Measurements from ENCODE around the gene PFKP.

PFKP gene

DNA sequence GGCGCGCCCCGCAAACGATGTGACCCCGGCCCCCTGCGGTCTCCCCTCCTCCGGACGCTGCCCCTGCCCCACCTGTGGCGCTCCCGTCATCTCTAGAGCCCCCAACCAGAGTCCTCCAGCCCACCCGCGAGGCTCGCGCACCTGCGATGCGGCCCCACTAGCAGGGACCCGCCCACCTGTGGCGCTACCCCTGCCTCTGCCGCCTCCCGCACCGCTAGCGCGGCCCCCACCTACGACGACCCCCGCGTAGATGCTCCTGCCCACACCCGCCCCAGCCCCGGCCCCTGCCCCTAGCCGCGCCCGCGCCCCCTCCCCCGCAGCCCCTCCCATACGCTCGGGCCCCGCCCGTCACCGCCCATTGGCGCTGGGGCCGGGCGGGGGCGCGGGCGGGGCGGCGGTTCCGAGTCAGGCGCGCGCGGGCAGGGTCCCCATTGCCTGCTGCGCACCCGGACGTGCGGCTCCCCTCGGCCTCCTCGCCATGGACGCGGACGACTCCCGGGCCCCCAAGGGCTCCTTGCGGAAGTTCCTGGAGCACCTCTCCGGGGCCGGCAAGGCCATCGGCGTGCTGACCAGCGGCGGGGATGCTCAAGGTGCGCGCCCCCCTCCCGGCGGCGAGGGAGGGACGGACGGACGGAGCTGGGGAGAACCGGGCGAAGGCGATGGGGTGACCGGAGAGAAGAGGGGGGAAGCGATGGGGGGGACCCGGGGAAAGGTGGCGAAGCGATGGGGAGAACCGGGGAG, at the start of gene PFKP:
Gene PFKP, plus strand, starts transcription at position 431 of the 741 bp plus-strand sequence. Its CDS starts 48 bp downstream, at position 479.
- in situ Hi-C loops (cut with HindIII; ENCODE audit: low sequenced_read_pairs), result no loop called here

- in situ Hi-C loops (cut with HindIII; ENCODE audit: low sequenced_read_pairs), result no loop called here
Measured at GRCh38 chr10:3018247-3018646, 49.1 kb upstream of the PFKP start.

DNA sequence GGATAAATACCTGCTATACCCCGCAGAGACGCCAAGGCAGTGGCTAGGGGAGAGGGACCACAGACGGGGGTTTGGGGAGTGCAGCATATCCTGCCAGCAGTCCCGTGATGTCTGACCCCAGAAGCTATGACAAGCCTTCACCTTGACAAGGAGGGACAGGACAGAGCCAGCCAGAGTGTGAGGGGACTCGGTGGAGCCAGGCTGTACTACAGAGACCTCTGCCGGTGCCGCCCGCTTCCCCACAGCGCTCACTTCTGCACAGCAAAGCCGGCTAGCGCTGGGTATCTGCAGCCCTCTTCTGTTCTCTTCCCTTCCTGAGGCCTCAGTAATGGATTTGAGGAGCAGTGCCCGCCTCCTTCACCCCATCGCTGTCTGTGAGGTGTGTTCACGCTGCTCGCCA, 47.0 kb upstream of the PFKP start:
- in situ Hi-C loops (cut with HindIII; ENCODE audit: low sequenced_read_pairs), result no loop called here

DNA sequence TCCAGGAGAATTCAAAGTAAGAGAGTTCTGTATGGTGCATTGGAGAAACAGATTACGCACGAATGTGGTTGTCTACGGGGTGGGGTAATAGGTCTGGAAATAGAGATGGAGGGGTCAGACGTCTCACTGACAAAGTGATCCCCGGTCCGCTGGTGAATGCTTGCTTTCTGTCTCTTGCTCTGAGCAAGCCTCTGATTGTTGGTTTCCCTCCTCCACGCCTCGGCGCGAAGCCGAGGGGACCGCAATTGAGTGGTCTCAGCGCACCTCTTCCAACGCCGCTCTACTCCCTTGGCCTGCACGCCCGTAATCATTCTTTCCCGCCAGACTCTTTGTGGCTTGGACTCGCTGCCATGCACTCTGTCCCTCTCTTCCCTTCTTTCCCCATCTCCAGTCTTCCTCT, 46.5 kb upstream of the PFKP start:
- in situ Hi-C loops (cut with HindIII; ENCODE audit: low sequenced_read_pairs), result no loop called here

GRCh38 chr10:3022027-3022426, 45.3 kb upstream of the PFKP start:
- in situ Hi-C loops (cut with HindIII; ENCODE audit: low sequenced_read_pairs), result no loop called here

DNA sequence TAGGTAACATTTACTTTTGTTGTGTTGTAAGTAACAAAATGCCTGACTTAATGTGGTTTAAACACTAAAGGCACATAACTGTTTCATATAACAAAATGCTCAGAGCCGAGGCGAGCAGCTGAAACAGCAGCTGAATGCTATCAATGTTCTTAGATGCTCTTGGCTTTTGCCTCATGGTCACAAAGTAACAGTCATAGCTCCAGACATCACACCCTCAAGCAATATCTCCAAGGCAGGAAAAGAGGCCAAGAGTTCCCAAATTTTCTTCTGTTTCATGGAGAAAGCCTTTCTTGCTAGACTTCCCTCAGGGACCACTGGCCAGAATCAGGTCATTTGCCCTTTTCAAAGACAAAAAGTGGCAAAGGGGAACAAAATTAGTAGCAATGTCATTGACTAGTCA, 43.5 kb upstream of the PFKP start:
- in situ Hi-C loops (cut with HindIII; ENCODE audit: low sequenced_read_pairs), result no loop called here

- in situ Hi-C loops (cut with HindIII; ENCODE audit: low sequenced_read_pairs), result no loop called here
Measured at GRCh38 chr10:3025026-3025683, 42.2 kb upstream of the PFKP start.

DNA sequence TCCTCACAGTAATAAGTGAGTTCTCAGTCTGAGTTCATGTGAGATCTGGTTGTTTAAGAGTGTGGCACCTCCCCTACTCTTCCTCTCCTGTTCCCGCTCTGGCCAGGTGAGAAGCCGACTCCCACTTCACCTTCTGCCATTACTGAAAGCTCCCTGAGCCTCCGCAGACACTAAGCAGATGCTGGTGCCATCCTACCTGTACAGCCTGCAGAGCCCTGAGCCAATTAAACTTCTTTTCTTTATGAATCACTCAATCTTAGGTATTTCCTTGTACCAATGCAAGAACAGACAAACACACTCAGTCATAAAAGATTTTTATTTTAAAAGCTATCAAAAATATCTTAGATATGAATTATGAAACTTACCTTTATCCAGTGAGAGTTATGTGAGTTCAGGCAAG, 39.5 kb upstream of the PFKP start:
- in situ Hi-C loops (cut with HindIII; ENCODE audit: low sequenced_read_pairs), result no loop called here

GRCh38 chr10:3028441-3028840, 38.9 kb upstream of the PFKP start:
- in situ Hi-C loops (cut with HindIII; ENCODE audit: low sequenced_read_pairs), result no loop called here

DNA sequence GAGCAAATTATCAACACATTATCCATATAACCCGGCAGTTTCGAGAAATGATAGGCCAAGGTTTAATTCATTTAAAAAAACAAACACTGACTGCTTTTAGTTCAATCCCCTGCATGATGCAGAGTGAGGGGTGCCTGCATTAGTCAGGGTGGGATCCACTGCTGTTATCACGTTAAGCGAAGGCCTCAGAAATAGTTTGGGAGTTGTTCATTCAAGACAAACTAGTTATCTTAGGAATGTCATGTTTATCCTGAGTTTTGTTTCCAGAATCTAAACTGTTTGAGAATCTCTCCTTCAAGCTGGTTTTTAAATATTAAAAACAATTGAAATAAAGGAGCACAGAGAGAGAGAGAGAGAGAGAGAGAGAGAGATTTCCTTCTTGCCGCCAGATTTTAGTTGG, 36.6 kb upstream of the PFKP start:
- in situ Hi-C loops (cut with HindIII; ENCODE audit: low sequenced_read_pairs), result no loop called here

DNA sequence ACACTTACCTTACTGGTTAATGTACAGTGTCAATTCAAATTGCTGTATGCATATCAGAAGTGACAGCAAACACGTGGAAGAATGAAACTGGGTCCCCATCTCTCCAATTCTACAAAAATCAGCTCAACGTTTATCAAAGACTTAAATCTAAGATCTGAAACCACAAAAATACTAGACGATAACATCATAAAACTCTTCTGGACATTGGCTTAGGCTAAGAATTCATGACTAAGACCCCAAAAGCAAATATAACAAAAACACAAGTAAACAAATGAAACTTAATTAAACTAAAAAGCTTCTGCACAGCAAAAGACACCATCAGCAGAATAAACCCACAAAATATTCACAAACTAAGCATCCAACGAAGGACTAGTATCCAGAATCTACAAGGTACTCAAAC, 35.9 kb upstream of the PFKP start:
- in situ Hi-C loops (cut with HindIII; ENCODE audit: low sequenced_read_pairs), result no loop called here

DNA sequence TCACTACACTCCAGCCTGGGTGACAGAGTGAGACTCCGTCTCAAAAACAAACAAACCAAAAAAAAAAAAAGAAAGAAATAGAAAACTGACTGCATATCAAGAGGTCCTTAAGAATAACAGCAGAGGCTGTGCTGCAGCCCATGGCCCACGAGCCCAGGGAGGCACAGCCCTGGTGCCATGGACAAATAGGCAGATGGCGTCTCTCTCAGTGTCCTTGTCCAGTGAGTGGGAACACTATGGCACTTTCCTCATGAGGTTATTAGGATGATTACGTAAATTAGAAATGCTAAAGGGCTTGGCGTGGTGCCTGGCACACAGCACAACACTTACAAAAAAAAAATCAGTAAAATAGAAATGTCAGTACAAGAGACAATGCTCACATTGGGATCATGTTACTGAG, 33.4 kb upstream of the PFKP start:
- in situ Hi-C loops (cut with HindIII; ENCODE audit: low sequenced_read_pairs), result no loop called here

DNA sequence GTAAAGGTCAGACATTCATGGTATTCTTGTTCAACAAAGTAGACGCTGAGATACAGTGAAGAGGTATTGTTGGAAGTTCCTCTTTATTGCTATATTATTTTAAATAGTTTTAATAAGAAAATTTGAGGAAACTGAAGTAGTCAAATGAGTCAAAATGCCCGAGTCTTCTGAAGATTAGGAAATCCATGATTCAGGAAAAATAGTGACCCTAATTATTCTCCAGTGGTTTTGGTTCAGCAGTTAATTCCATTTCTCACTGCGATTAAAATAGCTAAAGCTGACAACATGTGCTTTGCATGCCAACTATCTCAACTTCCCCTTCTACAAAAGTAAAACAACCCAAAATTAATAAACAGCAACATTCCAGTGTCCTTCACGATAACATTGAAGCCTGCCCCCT, 32.7 kb upstream of the PFKP start:
- in situ Hi-C loops (cut with HindIII; ENCODE audit: low sequenced_read_pairs), result no loop called here

- in situ Hi-C loops (cut with HindIII; ENCODE audit: low sequenced_read_pairs), result no loop called here
Measured at GRCh38 chr10:3036155-3037021, 31.0 kb upstream of the PFKP start.

GRCh38 chr10:3037182-3037581, 30.2 kb upstream of the PFKP start:
- in situ Hi-C loops (cut with HindIII; ENCODE audit: low sequenced_read_pairs), result no loop called here

GRCh38 chr10:3040069-3040468, 27.3 kb upstream of the PFKP start:
- in situ Hi-C loops (cut with HindIII; ENCODE audit: low sequenced_read_pairs), result no loop called here

DNA sequence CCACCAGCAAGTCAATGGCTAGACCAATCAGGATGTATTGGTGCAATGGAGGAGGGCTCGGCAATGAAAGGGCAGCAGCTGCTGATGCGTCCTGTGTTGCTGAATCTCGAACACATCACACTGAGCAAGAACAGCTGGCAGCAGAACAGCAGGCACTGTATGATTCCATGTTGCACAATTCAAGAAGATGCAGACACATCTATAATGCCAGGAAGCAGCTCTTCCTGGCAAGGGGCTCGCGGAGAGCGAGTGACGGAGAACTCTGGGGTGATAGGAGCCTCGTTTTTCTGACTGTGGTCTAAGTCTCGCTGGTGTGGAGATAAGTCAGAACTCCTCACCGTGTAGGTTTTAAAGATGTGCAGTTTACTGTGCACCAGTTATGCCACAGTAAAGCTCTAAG, 24.8 kb upstream of the PFKP start:
- in situ Hi-C loops (cut with HindIII; ENCODE audit: low sequenced_read_pairs), result no loop called here

DNA sequence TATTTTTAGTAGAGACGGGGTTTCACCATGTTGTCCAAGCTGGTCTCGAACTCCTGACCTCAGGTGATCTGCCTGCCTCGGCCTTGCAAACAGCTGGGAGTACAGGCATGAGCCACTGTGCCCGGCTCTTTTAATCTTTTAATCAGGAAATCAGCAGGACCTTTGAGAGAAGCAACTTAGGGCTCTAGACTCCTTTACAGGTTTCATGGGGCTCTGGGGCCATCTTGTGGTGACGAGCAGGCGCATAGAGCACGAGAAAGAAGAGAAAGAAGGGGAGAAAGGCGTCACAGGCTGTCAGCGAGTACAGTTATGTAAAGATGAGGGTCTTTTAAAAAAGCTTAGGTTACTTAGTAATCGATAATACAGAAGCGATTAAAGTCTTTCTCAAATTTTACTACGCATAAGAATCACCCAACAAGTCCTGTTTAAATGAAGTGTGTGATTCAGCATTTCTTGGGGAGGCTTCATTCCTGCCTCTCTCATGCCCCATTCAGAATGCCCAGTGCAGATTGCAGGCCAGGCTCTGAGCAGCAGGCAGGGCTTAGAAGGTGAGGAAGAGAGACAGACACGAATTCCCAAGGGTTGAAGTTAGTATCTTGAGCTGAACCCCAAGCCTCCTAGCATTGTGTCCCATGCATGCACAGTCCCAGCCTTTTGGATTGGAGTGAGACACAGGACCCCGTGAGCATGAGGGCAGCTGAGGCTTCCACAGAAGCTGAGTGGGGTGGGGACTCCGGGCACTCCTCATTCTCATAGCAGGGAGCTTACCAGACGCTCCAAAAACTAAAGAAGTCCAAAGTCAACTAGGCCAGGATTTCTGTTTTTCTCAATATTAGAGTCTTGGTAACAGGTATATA, 23.6 kb upstream of the PFKP start:
- in situ Hi-C loops (cut with HindIII; ENCODE audit: low sequenced_read_pairs), result no loop called here

DNA sequence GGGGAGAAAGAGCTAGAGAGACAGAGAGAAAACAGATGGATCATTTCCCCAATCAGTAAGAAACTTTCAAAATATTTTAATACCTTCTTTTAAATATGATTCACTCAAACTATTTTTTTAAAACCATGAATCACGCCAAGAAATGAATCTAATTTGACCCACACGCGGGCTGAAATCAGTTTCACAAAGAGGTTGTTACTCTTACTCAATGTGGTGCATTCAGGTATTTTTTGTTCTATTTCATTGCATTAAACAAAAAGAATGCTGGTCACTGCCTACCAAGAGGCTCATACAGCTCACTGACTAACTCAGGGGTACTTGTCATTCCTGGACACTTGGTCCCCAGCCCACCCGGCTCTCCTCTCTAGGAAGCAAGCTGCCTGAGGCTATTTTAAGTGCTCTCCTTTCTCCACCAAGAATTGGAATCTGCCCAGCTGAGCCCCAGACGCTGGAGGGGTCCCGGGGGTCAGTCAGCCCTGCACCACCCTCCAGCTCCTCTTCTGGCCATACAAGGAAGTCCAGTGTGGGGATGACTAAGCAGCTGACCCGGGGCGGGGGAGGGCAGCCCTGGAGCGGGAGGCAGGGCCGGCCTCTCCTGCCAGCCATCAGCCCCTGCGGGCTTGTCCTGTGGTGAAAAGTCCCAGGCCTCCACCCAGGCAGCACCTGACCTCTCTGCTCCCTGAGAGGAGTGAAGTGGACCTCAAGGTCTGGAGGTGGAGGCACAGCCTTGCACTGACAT, 21.7 kb upstream of the PFKP start:
- in situ Hi-C loops (cut with HindIII; ENCODE audit: low sequenced_read_pairs), result no loop called here

GRCh38 chr10:3046210-3046779, 21.1 kb upstream of the PFKP start:
- in situ Hi-C loops (cut with HindIII; ENCODE audit: low sequenced_read_pairs), result no loop called here

Measured in endothelial cell of hepatic sinusoid (primary cell).